ENCODE data around the gene PRKAB2. TPM values are rescaled to one million over a fixed set of nuclear protein-coding genes. Genes with fewer than 3 reads are reported as not detected.

PRKAB2 gene
- total RNA-seq, 1 experiment from 2014 or later, result 17.8 TPM

GRCh38 chr1:147129116-147129873 is 43.0 kb downstream of the PRKAB2 start:
- H3K4me2 ChIP-seq (ENCODE audit: insufficient read depth, insufficient read length, low read length), result no peak overlapping the region
- no peak overlapping the region for H3K23ac ChIP-seq (ENCODE audit: insufficient read length, low read depth, low read length)
- no CpG with 5 or more reads among the region's 3 CpGs for WGBS (ENCODE audit: extremely low coverage, insufficient read length, low lambda C conversion rate)
- no peak overlapping the region for H2AK5ac ChIP-seq (ENCODE audit: insufficient read length, low read length)
- DNase-seq, result no peak
- Mint-ChIP-seq H3K36me3 (ENCODE audit: insufficient read depth in 1 of 3, low read depth in 3 of 3) (no peaks in the 10 kb centered on the region), H3K27me3 (ENCODE audit: low read depth) (no peaks in the 10 kb centered on the region), H3K9me3 (no peaks in the 10 kb centered on the region), H3K4me3 (no peak overlapping the region), H3K27ac (no peak overlapping the region; a peak in 1 of 7 replicates), H3K4me1 (peaks cover 3% of the 10 kb centered on the region in 2 experiments)
- TF ChIP-seq CTCF (conservative IDR thresholded peaks at IDR 0.05), result no peak
- H3K79me1 ChIP-seq (ENCODE audit: insufficient read depth, low read depth, low read length, poor library complexity, severe bottlenecking), result no peaks in the 10 kb centered on the region
- H3T11ph ChIP-seq (ENCODE audit: low read length), result no peak overlapping the region
- H3K9ac ChIP-seq (ENCODE audit: extremely low read depth, insufficient read length, low read length), result no peak overlapping the region
- H2BK15ac ChIP-seq (ENCODE audit: low read depth, low read length), result no peak overlapping the region
- no peak overlapping the region for H3K18ac ChIP-seq (ENCODE audit: insufficient read length, low read depth, low read length)
- H2BK120ac ChIP-seq (ENCODE audit: low read depth, low read length, poor library complexity, severe bottlenecking), result no peak overlapping the region
- H2BK12ac ChIP-seq (ENCODE audit: insufficient read length, low read depth, low read length), result no peak overlapping the region
- no peaks in the 10 kb centered on the region for H3K23me2 ChIP-seq (ENCODE audit: insufficient read length, low read depth, low read length, poor library complexity, severe bottlenecking)
- H3K79me2 ChIP-seq (ENCODE audit: insufficient read depth, low read length), result no peaks in the 10 kb centered on the region
- no peak overlapping the region for H4K5ac ChIP-seq (ENCODE audit: insufficient read length, low read depth, low read length)
- no peak overlapping the region for H4K8ac ChIP-seq (replicated peaks; ENCODE audit: insufficient read length, low read depth, low read length)
- H3K4ac ChIP-seq (ENCODE audit: low read depth, low read length), result no peak overlapping the region
- H3K9me3 ChIP-seq (ENCODE audit: control insufficient read depth, low read depth, low read length), result no peaks in the 10 kb centered on the region
- H2BK20ac ChIP-seq (ENCODE audit: low read depth, low read length, poor library complexity, severe bottlenecking), result no peak overlapping the region
- no peak overlapping the region for H2AFZ ChIP-seq (ENCODE audit: low read length)
- H4K20me1 ChIP-seq (ENCODE audit: control insufficient read depth, insufficient read depth, insufficient read length), result no peaks in the 10 kb centered on the region
- H3K4me1 ChIP-seq (ENCODE audit: insufficient read depth, low read length), result 0 out of 2 replicates have a peak, but pooled peaks cover 2% of the 10 kb centered on the region
- no peak overlapping the region for H3K14ac ChIP-seq (ENCODE audit: insufficient read depth, low read length)
- H4K91ac ChIP-seq (ENCODE audit: insufficient read length, low read depth, low read length), result no peak overlapping the region
- no peak overlapping the region for H2BK5ac ChIP-seq (ENCODE audit: insufficient read length, low read length)
- H3K27me3 ChIP-seq (ENCODE audit: insufficient read depth, low read length), result no peaks in the 10 kb centered on the region
- H3K27ac ChIP-seq (ENCODE audit: insufficient read length, low read depth, low read length), result no peak overlapping the region
- no peak overlapping the region for H3K56ac ChIP-seq (ENCODE audit: insufficient read length, low read depth, low read length)
